Measurements from ENCODE around the gene MCM10.

Gene MCM10

GRCh38 chr10:13213163-13213562 is 51.8 kb downstream of the MCM10 start:
- Histone ChIP-seq H2BK12ac (ENCODE audit: low read length) (no peak overlapping the region), H3K4me2 (ENCODE audit: low read length) (no peak overlapping the region), H2BK120ac (ENCODE audit: insufficient read depth, low read length, poor library complexity) (no peak overlapping the region), H3K23ac (ENCODE audit: low read length) (no peak overlapping the region), H3K79me2 (ENCODE audit: control insufficient read depth, insufficient read depth, low read length, poor library complexity) (no peaks in the 10 kb centered on the region), H4K12ac (ENCODE audit: low read depth, low read length) (no peak overlapping the region), H2AK5ac (ENCODE audit: low read length) (no peak overlapping the region), H3K79me1 (ENCODE audit: low read length) (no peaks in the 10 kb centered on the region), H3K36me3 (ENCODE audit: control insufficient read depth in 1 of 2, insufficient read depth in 2 of 2, low read length in 2 of 2) (peaks cover 11% of the 10 kb centered on the region in 2 experiments), H4K8ac (ENCODE audit: low read depth, low read length) (no peak overlapping the region), H3K27ac (ENCODE audit: low read depth, low read length) (no peak overlapping the region), H3K9me3 (ENCODE audit: insufficient read depth, low read depth, low read length) (no peaks in the 10 kb centered on the region), H2BK5ac (ENCODE audit: low read depth, low read length, poor library complexity) (no peak overlapping the region), H3K18ac (ENCODE audit: low read length) (no peak overlapping the region), H3K4ac (ENCODE audit: low read depth, low read length) (no peak overlapping the region), H3K9ac (ENCODE audit: low read length) (no peak overlapping the region), H3K14ac (ENCODE audit: low read length) (no peak overlapping the region), H3K4me3 (ENCODE audit: low read depth, low read length) (no peak overlapping the region), H3K4me1 (ENCODE audit: control insufficient read depth in 1 of 2, insufficient read depth in 2 of 2, low read length in 2 of 2) (no peaks in the 10 kb centered on the region), H2AFZ (ENCODE audit: insufficient read depth, low read length, poor library complexity) (no peak overlapping the region), H3K27me3 (ENCODE audit: insufficient read depth, low read length) (no peaks in the 10 kb centered on the region), H4K91ac (ENCODE audit: low read depth, low read length) (no peak overlapping the region)
- WGBS (ENCODE audit: extremely low coverage, insufficient coverage, insufficient read length): no CpG with 5 or more reads among the region's 7 CpGs
- no peak for DNase-seq

GRCh38 chr10:13218878-13219277 is 57.5 kb downstream of the MCM10 start:
- Histone ChIP-seq H2BK5ac (ENCODE audit: low read depth, low read length, poor library complexity) (no peak overlapping the region), H3K79me1 (ENCODE audit: low read length) (no peaks in the 10 kb centered on the region), H3K79me2 (ENCODE audit: control insufficient read depth, insufficient read depth, low read length, poor library complexity) (no peaks in the 10 kb centered on the region), H2BK12ac (ENCODE audit: low read length) (no peak overlapping the region), H3K4me3 (ENCODE audit: low read depth, low read length) (no peak overlapping the region), H3K9me3 (ENCODE audit: insufficient read depth, low read depth, low read length) (no peaks in the 10 kb centered on the region), H3K27me3 (ENCODE audit: insufficient read depth, low read length) (no peaks in the 10 kb centered on the region), H3K4ac (ENCODE audit: low read depth, low read length) (no peak overlapping the region), H3K4me2 (ENCODE audit: low read length) (no peak overlapping the region), H3K27ac (ENCODE audit: low read depth, low read length) (no peak overlapping the region), H3K36me3 (ENCODE audit: control insufficient read depth in 1 of 2, insufficient read depth in 2 of 2, low read length in 2 of 2) (peaks cover 0 to 2% of the 10 kb centered on the region in 2 experiments), H3K18ac (ENCODE audit: low read length) (no peak overlapping the region), H3K9ac (ENCODE audit: low read length) (no peak overlapping the region), H3K23ac (ENCODE audit: low read length) (no peak overlapping the region), H4K8ac (ENCODE audit: low read depth, low read length) (no peak overlapping the region), H3K4me1 (ENCODE audit: control insufficient read depth in 1 of 2, insufficient read depth in 2 of 2, low read length in 2 of 2) (no peaks in the 10 kb centered on the region), H4K91ac (ENCODE audit: low read depth, low read length) (no peak overlapping the region), H2AFZ (ENCODE audit: insufficient read depth, low read length, poor library complexity) (no peak overlapping the region), H2AK5ac (ENCODE audit: low read length) (no peak overlapping the region), H3K14ac (ENCODE audit: low read length) (no peak overlapping the region), H4K12ac (ENCODE audit: low read depth, low read length) (no peak overlapping the region), H2BK120ac (ENCODE audit: insufficient read depth, low read length, poor library complexity) (no peak overlapping the region)
- no peak for DNase-seq
- no CpG with 5 or more reads among the region's 4 CpGs for whole genome bisulfite sequencing (ENCODE audit: extremely low coverage, insufficient coverage, insufficient read length)

- no peak overlapping the region for H2AFZ ChIP-seq (ENCODE audit: insufficient read depth, low read length, poor library complexity)
- no peak overlapping the region for H2AK5ac ChIP-seq (ENCODE audit: low read length)
- no peak overlapping the region for H2BK12ac ChIP-seq (ENCODE audit: low read length)
- H3K27ac ChIP-seq (ENCODE audit: low read depth, low read length): no peak overlapping the region
- H3K36me3 ChIP-seq (ENCODE audit: control insufficient read depth in 1 of 2, insufficient read depth in 2 of 2, low read length in 2 of 2): peaks cover 0 to 2% of the 10 kb centered on the region in 2 experiments
- no peaks in the 10 kb centered on the region for H3K79me1 ChIP-seq (ENCODE audit: low read length)
- H3K18ac ChIP-seq (ENCODE audit: low read length): no peak overlapping the region
- no peaks in the 10 kb centered on the region for H3K9me3 ChIP-seq (ENCODE audit: insufficient read depth, low read depth, low read length)
- no peak overlapping the region for H4K8ac ChIP-seq (ENCODE audit: low read depth, low read length)
- H3K23ac ChIP-seq (ENCODE audit: low read length): no peak overlapping the region
- H3K14ac ChIP-seq (ENCODE audit: low read length): no peak overlapping the region
- no peaks in the 10 kb centered on the region for H3K4me1 ChIP-seq (ENCODE audit: control insufficient read depth in 1 of 2, insufficient read depth in 2 of 2, low read length in 2 of 2)
- peak; percentile 66 to 87 for DNase-seq
- H4K12ac ChIP-seq (ENCODE audit: low read depth, low read length): no peak overlapping the region
- H3K79me2 ChIP-seq (ENCODE audit: control insufficient read depth, insufficient read depth, low read length, poor library complexity): no peaks in the 10 kb centered on the region
- H3K9ac ChIP-seq (ENCODE audit: low read length): no peak overlapping the region
- no peak overlapping the region for H2BK5ac ChIP-seq (ENCODE audit: low read depth, low read length, poor library complexity)
- H4K91ac ChIP-seq (ENCODE audit: low read depth, low read length): no peak overlapping the region
- H3K4ac ChIP-seq (ENCODE audit: low read depth, low read length): no peak overlapping the region
- no peak overlapping the region for H3K4me2 ChIP-seq (ENCODE audit: low read length)
- no peak overlapping the region for H3K4me3 ChIP-seq (ENCODE audit: low read depth, low read length)
- WGBS (ENCODE audit: extremely low coverage, insufficient coverage, insufficient read length): no CpG with 5 or more reads among the region's 12 CpGs
- H2BK120ac ChIP-seq (ENCODE audit: insufficient read depth, low read length, poor library complexity): no peak overlapping the region
- no peaks in the 10 kb centered on the region for H3K27me3 ChIP-seq (ENCODE audit: insufficient read depth, low read length)
Measured at GRCh38 chr10:13219685-13220670, 58.6 kb downstream of the MCM10 start.

- Histone ChIP-seq H3K27ac (ENCODE audit: low read depth, low read length) (no peak overlapping the region), H3K79me1 (ENCODE audit: low read length) (no peaks in the 10 kb centered on the region), H3K79me2 (ENCODE audit: control insufficient read depth, insufficient read depth, low read length, poor library complexity) (no peaks in the 10 kb centered on the region), H3K4me3 (ENCODE audit: low read depth, low read length) (no peak overlapping the region), H2BK12ac (ENCODE audit: low read length) (no peak overlapping the region), H4K12ac (ENCODE audit: low read depth, low read length) (no peak overlapping the region), H3K9ac (ENCODE audit: low read length) (no peak overlapping the region), H2BK120ac (ENCODE audit: insufficient read depth, low read length, poor library complexity) (no peak overlapping the region), H3K36me3 (ENCODE audit: control insufficient read depth in 1 of 2, insufficient read depth in 2 of 2, low read length in 2 of 2) (no peaks in the 10 kb centered on the region), H3K23ac (ENCODE audit: low read length) (no peak overlapping the region), H3K18ac (ENCODE audit: low read length) (no peak overlapping the region), H3K14ac (ENCODE audit: low read length) (no peak overlapping the region), H3K4me2 (ENCODE audit: low read length) (no peak overlapping the region), H2AFZ (ENCODE audit: insufficient read depth, low read length, poor library complexity) (no peak overlapping the region), H3K27me3 (ENCODE audit: insufficient read depth, low read length) (no peaks in the 10 kb centered on the region), H3K4me1 (ENCODE audit: control insufficient read depth in 1 of 2, insufficient read depth in 2 of 2, low read length in 2 of 2) (no peaks in the 10 kb centered on the region), H4K8ac (ENCODE audit: low read depth, low read length) (no peak overlapping the region), H3K9me3 (ENCODE audit: insufficient read depth, low read depth, low read length) (no peaks in the 10 kb centered on the region), H4K91ac (ENCODE audit: low read depth, low read length) (no peak overlapping the region), H3K4ac (ENCODE audit: low read depth, low read length) (no peak overlapping the region), H2AK5ac (ENCODE audit: low read length) (no peak overlapping the region), H2BK5ac (ENCODE audit: low read depth, low read length, poor library complexity) (no peak overlapping the region)
- WGBS (ENCODE audit: extremely low coverage, insufficient coverage, insufficient read length): no CpG with 5 or more reads among the region's 8 CpGs
- DNase-seq: no peak
Measured at GRCh38 chr10:13221572-13221971, 60.2 kb downstream of the MCM10 start.

All from trophoblast cell (in vitro differentiated cells and primary cell).